HL-60 (cell line): Measurements from ENCODE around the gene CCDC88C.

Experiments used
- GABPA ChIP-seq: IDR thresholded peaks from 2 replicates; pipeline ENCODE4 v1.6.1; 2012; ENCODE audit warnings: low read depth
- POLR2AphosphoS5 ChIP-seq: IDR thresholded peaks from 2 replicates; pipeline ENCODE4 v1.6.1; 2012; ENCODE audit warnings: low read depth
- REST ChIP-seq: IDR thresholded peaks from 2 replicates; pipeline ENCODE4 v1.6.1; 2012; ENCODE audit warnings: low read depth; ENCODE audit not compliant: insufficient replicate concordance
- SPI1 ChIP-seq: IDR thresholded peaks from 2 replicates; pipeline ENCODE4 v1.6.1; 2012; ENCODE audit warnings: low read depth, mild to moderate bottlenecking, borderline replicate concordance
- TF ChIP-seq, protein P1 (sequence below): IDR thresholded peaks from one replicate; pipeline ENCODE4 v1.5.1; 2011; ENCODE audit warnings: low read length, control low read depth, inconsistent platforms; ENCODE audit not compliant: insufficient read depth

- TF ChIP-seq REST (no peak), POLR2AphosphoS5 (no peak), GABPA (no peak), SPI1 (no peak)
- TF ChIP-seq, protein P1, sequence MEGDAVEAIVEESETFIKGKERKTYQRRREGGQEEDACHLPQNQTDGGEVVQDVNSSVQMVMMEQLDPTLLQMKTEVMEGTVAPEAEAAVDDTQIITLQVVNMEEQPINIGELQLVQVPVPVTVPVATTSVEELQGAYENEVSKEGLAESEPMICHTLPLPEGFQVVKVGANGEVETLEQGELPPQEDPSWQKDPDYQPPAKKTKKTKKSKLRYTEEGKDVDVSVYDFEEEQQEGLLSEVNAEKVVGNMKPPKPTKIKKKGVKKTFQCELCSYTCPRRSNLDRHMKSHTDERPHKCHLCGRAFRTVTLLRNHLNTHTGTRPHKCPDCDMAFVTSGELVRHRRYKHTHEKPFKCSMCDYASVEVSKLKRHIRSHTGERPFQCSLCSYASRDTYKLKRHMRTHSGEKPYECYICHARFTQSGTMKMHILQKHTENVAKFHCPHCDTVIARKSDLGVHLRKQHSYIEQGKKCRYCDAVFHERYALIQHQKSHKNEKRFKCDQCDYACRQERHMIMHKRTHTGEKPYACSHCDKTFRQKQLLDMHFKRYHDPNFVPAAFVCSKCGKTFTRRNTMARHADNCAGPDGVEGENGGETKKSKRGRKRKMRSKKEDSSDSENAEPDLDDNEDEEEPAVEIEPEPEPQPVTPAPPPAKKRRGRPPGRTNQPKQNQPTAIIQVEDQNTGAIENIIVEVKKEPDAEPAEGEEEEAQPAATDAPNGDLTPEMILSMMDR: no peak
Measured at GRCh38 chr14:91313154-91313850, 104.3 kb downstream of the CCDC88C start.
